H9 (cell line): Measurements from ENCODE around the gene MINDY2. TPM values are rescaled to one million over a fixed set of nuclear protein-coding genes. Genes with fewer than 3 reads are reported as not detected.

Experiments used
- DNase-seq: peaks from one replicate; pipeline ENCODE4 v3.0.0-alpha.2; 2017
- H2AFZ ChIP-seq: one replicate; pipeline ENCODE4 v1.6.1; 2013; ENCODE audit warnings: mild to moderate bottlenecking, low read length, control low read depth, moderate library complexity
- H2AK5ac ChIP-seq: 2 replicates; pipeline ENCODE4 v1.6.1; 2013; ENCODE audit warnings: low read length, control low read depth, mixed read lengths; ENCODE audit not compliant: insufficient read length
- H2BK120ac ChIP-seq: one replicate; pipeline ENCODE4 v1.6.1; 2013; ENCODE audit warnings: low read depth, mild to moderate bottlenecking, low read length, control low read depth, inconsistent platforms; ENCODE audit not compliant: poor library complexity, severe bottlenecking
- H2BK12ac ChIP-seq: 2 replicates; pipeline ENCODE4 v1.6.1; 2013; ENCODE audit warnings: low read length, control low read depth, mixed read lengths, low read depth; ENCODE audit not compliant: insufficient read length
- H2BK15ac ChIP-seq: 2 replicates; pipeline ENCODE4 v1.6.1; 2013; ENCODE audit warnings: low read depth, low read length, control low read depth
- H2BK20ac ChIP-seq: one replicate; pipeline ENCODE4 v1.6.1; 2013; ENCODE audit warnings: low read depth, mild to moderate bottlenecking, low read length, control low read depth, inconsistent platforms; ENCODE audit not compliant: poor library complexity, severe bottlenecking
- H2BK5ac ChIP-seq: 2 replicates; pipeline ENCODE4 v1.6.1; 2013; ENCODE audit warnings: low read length, control low read depth, mixed read lengths; ENCODE audit not compliant: insufficient read length
- H3K14ac ChIP-seq: 2 replicates; pipeline ENCODE4 v1.6.1; 2013; ENCODE audit warnings: low read length, control low read depth; ENCODE audit not compliant: insufficient read depth
- H3K18ac ChIP-seq: 2 replicates; pipeline ENCODE4 v1.6.1; 2013; ENCODE audit warnings: low read depth, mild to moderate bottlenecking, mixed read lengths, low read length, control low read depth; ENCODE audit not compliant: insufficient read length
- H3K23ac ChIP-seq: 2 replicates; pipeline ENCODE4 v1.6.1; 2013; ENCODE audit warnings: low read length, control low read depth, mixed read lengths, low read depth; ENCODE audit not compliant: insufficient read length
- H3K23me2 ChIP-seq: 2 replicates; pipeline ENCODE4 v1.6.1; 2013; ENCODE audit warnings: low read depth, mild to moderate bottlenecking, mixed read lengths, low read length, control low read depth; ENCODE audit not compliant: insufficient read length, poor library complexity, severe bottlenecking
- H3K27ac ChIP-seq: 2 replicates; pipeline ENCODE4 v1.5.1; 2013; ENCODE audit warnings: low read length, control low read depth, mixed read lengths, low read depth; ENCODE audit not compliant: insufficient read length
- H3K27me3 ChIP-seq: 2 replicates; pipeline ENCODE4 v1.6.1; 2013; ENCODE audit warnings: low read length, control low read depth, inconsistent platforms; ENCODE audit not compliant: insufficient read depth
- H3K4ac ChIP-seq: 2 replicates; pipeline ENCODE4 v1.6.1; 2013; ENCODE audit warnings: low read depth, mild to moderate bottlenecking, control low read depth, inconsistent platforms, low read length, moderate library complexity
- H3K4me1 ChIP-seq: 2 replicates; pipeline ENCODE4 v1.6.1; 2013; ENCODE audit warnings: low read length, control low read depth, inconsistent platforms; ENCODE audit not compliant: insufficient read depth
- H3K4me2 ChIP-seq: 2 replicates; pipeline ENCODE4 v1.6.1; 2013; ENCODE audit warnings: low read length, control low read depth, mixed read lengths; ENCODE audit not compliant: insufficient read length, insufficient read depth
- H3K56ac ChIP-seq: 2 replicates; pipeline ENCODE4 v1.6.1; 2013; ENCODE audit warnings: low read depth, mild to moderate bottlenecking, mixed read lengths, low read length, control low read depth; ENCODE audit not compliant: insufficient read length
- H3K79me1 ChIP-seq: 2 replicates; pipeline ENCODE4 v1.6.1; 2013; ENCODE audit warnings: low read depth, mild to moderate bottlenecking, moderate library complexity, low read length, control low read depth, inconsistent platforms; ENCODE audit not compliant: insufficient read depth, poor library complexity, severe bottlenecking
- H3K79me2 ChIP-seq: 2 replicates; pipeline ENCODE4 v1.6.1; 2013; ENCODE audit warnings: low read length, control low read depth, inconsistent platforms; ENCODE audit not compliant: insufficient read depth
- H3K9ac ChIP-seq: 2 replicates; pipeline ENCODE4 v1.6.1; 2013; ENCODE audit warnings: low read length, control low read depth, mixed read lengths; ENCODE audit not compliant: insufficient read length; ENCODE audit errors: extremely low read depth
- H3K9me3 ChIP-seq: one replicate; pipeline ENCODE4 v1.6.1; 2013; ENCODE audit warnings: low read depth, low read length, inconsistent platforms; ENCODE audit not compliant: control insufficient read depth
- H3T11ph ChIP-seq: one replicate; pipeline ENCODE4 v1.6.1; 2013; ENCODE audit warnings: mild to moderate bottlenecking, low read length, control low read depth, inconsistent platforms
- H4K20me1 ChIP-seq: one replicate; pipeline ENCODE4 v1.6.1; 2013; ENCODE audit not compliant: control insufficient read depth, insufficient read length, insufficient read depth
- H4K5ac ChIP-seq: 2 replicates; pipeline ENCODE4 v1.6.1; 2013; ENCODE audit warnings: low read depth, mild to moderate bottlenecking, mixed read lengths, low read length, control low read depth; ENCODE audit not compliant: insufficient read length
- H4K8ac ChIP-seq: replicated peaks from 2 replicates; pipeline ENCODE4 v1.6.1; 2013; ENCODE audit warnings: low read length, control low read depth, mixed read lengths, low read depth; ENCODE audit not compliant: insufficient read length
- H4K91ac ChIP-seq: 2 replicates; pipeline ENCODE4 v1.6.1; 2013; ENCODE audit warnings: low read depth, mild to moderate bottlenecking, moderate library complexity, mixed read lengths, low read length, control low read depth; ENCODE audit not compliant: insufficient read length
- H3K27ac Mint-ChIP-seq, 3 experiments: 2 replicates in 2 of 3; 3 replicates in 1 of 3; pipeline ENCODE4 v1.8.0; 2020 to 2021; ENCODE audit warnings: mixed read lengths in 3 of 3, mild to moderate bottlenecking in 1 of 3, moderate library complexity in 1 of 3
- H3K27me3 Mint-ChIP-seq: 2 replicates; pipeline ENCODE4 v1.8.0; 2021; ENCODE audit warnings: low read depth, mild to moderate bottlenecking, moderate library complexity, mixed read lengths
- H3K36me3 Mint-ChIP-seq, 3 experiments: 2 replicates in 2 of 3; 3 replicates in 1 of 3; pipeline ENCODE4 v1.8.0; 2020 to 2021; ENCODE audit warnings: low read depth in 3 of 3, mixed read lengths in 3 of 3; ENCODE audit not compliant: insufficient read depth in 1 of 3
- H3K4me1 Mint-ChIP-seq, 2 experiments: 2 replicates each; pipeline ENCODE4 v1.8.0; 2020; ENCODE audit warnings: mixed read lengths in 2 of 2
- H3K4me3 Mint-ChIP-seq, 2 experiments: 2 replicates in 1 of 2; 3 replicates in 1 of 2; pipeline ENCODE4 v1.8.0; 2020 to 2021; ENCODE audit warnings: mild to moderate bottlenecking in 2 of 2, mixed read lengths in 2 of 2, moderate library complexity in 1 of 2
- H3K9me3 Mint-ChIP-seq, 2 experiments: 2 replicates in 1 of 2; 3 replicates in 1 of 2; pipeline ENCODE4 v1.8.0; 2020; ENCODE audit warnings: mild to moderate bottlenecking in 2 of 2, mixed read lengths in 2 of 2, moderate library complexity in 1 of 2
- WGBS: extraction: QIAGEN DNeasy Blood & Tissue Kit; methylation state at CpG from one replicate; pipeline ENCODE4 v1.1.7; 2013; ENCODE audit warnings: missing lambda C conversion rate, low lambda C conversion rate, mixed read lengths; ENCODE audit not compliant: insufficient read length; ENCODE audit errors: extremely low coverage; 5-methylcytosine and 5-hydroxymethylcytosine counted together
- total RNA-seq: library from RNA; stranded (reverse); gene quantifications from 2 replicates; pipeline ENCODE4 v1.2.1, GENCODE V29; 2021
- TF ChIP-seq, protein P1 (sequence below): fragments of 200-600 bp; sonication (generic); conservative IDR thresholded peaks from 3 replicates; pipeline ENCODE4 v1.8.0; 2021; ENCODE audit warnings: antibody characterized with exemption, mild to moderate bottlenecking

Gene MINDY2
- total RNA-seq, 1 experiment from 2014 or later = 32.3 TPM

DNA sequence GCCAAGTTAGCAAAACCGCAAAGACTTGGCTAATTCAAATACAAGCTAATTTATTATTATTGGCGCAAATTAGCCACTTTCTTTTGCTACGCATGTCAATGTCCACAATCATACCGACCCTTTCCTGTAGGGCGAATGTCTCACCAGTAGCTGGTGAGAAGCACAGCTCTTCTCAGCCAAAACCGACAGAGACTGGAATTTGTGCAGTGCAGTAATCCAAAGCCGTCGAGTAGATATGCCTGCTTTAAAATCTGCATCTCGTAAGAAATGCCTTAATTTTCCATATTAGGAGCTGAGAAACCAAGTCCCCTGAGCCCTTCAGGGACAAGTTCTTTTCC, 614 bp upstream of the MINDY2 start:
- Histone ChIP-seq H2BK120ac (no peak overlapping the region), H4K91ac (no peak overlapping the region), H3K23ac (no peak overlapping the region), H2AFZ (peak overlapping the region; percentile 25), H3K79me2 (peaks cover 9% of the 10 kb centered on the region; the same call in 1 of the 2 replicates), H3T11ph (no peak overlapping the region), H2BK12ac (no peak overlapping the region), H3K56ac (no peak overlapping the region), H2BK20ac (no peak overlapping the region), H3K4me1 (no peaks in the 10 kb centered on the region), H3K4ac (no peak overlapping the region), H3K27ac (peak overlapping the region; percentile 52), H3K9ac (peak overlapping the region; percentile 42), H3K79me1 (no peaks in the 10 kb centered on the region), H4K20me1 (no peaks in the 10 kb centered on the region), H4K5ac (no peak overlapping the region), H2BK15ac (no peak overlapping the region), H3K23me2 (peaks cover 4% of the 10 kb centered on the region), H3K14ac (0 out of 2 replicates have a peak overlapping the region, but pooled peaks have one; percentile 17), H3K27me3 (no peaks in the 10 kb centered on the region), H3K9me3 (no peaks in the 10 kb centered on the region), H2AK5ac (no peak overlapping the region), H2BK5ac (no peak overlapping the region), H3K18ac (no peak overlapping the region), H3K4me2 (peak overlapping the region; percentile 85), H4K8ac (no peak overlapping the region)
- Mint-ChIP-seq H3K4me3 (no peak overlapping the region; a peak in 3 of 5 replicates), H3K27ac (peak overlapping the region; percentile 75 to 94 (median 92); a peak in 6 of 7 replicates), H3K27me3 (no peaks in the 10 kb centered on the region), H3K4me1 (peaks cover 16 to 19% of the 10 kb centered on the region in 2 experiments), H3K9me3 (no peaks in the 10 kb centered on the region), H3K36me3 (no peaks in the 10 kb centered on the region)
- TF ChIP-seq, protein P1, sequence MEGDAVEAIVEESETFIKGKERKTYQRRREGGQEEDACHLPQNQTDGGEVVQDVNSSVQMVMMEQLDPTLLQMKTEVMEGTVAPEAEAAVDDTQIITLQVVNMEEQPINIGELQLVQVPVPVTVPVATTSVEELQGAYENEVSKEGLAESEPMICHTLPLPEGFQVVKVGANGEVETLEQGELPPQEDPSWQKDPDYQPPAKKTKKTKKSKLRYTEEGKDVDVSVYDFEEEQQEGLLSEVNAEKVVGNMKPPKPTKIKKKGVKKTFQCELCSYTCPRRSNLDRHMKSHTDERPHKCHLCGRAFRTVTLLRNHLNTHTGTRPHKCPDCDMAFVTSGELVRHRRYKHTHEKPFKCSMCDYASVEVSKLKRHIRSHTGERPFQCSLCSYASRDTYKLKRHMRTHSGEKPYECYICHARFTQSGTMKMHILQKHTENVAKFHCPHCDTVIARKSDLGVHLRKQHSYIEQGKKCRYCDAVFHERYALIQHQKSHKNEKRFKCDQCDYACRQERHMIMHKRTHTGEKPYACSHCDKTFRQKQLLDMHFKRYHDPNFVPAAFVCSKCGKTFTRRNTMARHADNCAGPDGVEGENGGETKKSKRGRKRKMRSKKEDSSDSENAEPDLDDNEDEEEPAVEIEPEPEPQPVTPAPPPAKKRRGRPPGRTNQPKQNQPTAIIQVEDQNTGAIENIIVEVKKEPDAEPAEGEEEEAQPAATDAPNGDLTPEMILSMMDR = 0 out of 3 replicates have a peak, but pooled peaks have one; percentile 10
- WGBS = no CpG with 5 or more reads among the region's 9 CpGs
- DNase-seq = no peak
